ENCODE results near the gene EXOC3. TPM values are rescaled to one million over a fixed set of nuclear protein-coding genes. Genes with fewer than 3 reads are reported as not detected.
A peak's percentile ranks its signal among the peaks of the same experiment; 100 is the strongest.

EXOC3 gene
- total and polyA plus RNA-seq, 2 of the 4 experiments (the other 2 are of a cell fraction), result 35.1 to 47.5 TPM

DNA sequence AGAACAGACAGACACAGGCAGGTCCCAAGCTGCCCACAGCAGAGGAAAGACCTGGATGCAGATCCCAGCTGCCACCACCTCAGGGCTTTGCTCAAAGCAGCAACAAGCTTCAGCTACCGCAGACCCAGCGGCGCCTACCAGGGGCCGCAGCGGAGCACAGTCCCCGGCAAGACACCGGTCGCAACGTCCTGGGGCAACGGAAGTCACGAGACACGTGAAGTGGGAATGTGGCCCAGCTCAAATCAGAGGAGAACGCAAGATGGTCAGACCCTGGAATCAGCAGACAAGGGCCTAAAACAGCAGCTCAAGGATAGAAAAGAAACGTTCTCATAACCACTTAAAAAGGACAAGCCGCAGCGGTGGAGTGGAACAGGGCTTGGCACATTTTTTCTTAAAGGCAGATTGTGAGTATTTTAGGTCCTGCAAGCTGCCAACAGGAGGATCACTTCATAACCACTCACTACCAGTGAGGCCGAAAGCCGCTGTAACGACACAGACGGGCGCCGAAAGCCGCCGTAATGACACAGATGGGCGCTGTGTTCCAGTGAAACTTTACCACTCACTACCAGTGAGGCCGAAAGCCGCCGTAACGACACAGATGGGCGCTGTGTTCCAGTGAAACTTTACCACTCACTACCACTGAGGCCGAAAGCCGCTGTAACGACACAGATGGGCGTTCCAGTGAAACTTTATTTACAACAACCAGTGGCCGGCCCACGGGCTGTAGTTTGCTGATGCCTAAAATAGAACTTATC lies 59.5 kb downstream of the EXOC3 start:
- H2AK9ac ChIP-seq (replicated peaks; ENCODE audit: low read depth, low read length, poor library complexity), result no peak overlapping the region
- no peaks in the 10 kb centered on the region for H4K20me1 ChIP-seq (ENCODE audit: insufficient read depth, low read length)
- no peak for TF ChIP-seq RFX5 (IDR thresholded peaks at IDR 0.05; ENCODE audit: low read depth, low read length)
- TF ChIP-seq SMC3 (IDR thresholded peaks at IDR 0.05; ENCODE audit: low read depth, low read length), result no peak
- no peak for TF ChIP-seq RCOR1 (IDR thresholded peaks at IDR 0.05; ENCODE audit: insufficient replicate concordance, low read length)
- TF ChIP-seq CEBPB (IDR thresholded peaks at IDR 0.05; ENCODE audit: low read depth, low read length), result no peak
- TF ChIP-seq, protein P1, sequence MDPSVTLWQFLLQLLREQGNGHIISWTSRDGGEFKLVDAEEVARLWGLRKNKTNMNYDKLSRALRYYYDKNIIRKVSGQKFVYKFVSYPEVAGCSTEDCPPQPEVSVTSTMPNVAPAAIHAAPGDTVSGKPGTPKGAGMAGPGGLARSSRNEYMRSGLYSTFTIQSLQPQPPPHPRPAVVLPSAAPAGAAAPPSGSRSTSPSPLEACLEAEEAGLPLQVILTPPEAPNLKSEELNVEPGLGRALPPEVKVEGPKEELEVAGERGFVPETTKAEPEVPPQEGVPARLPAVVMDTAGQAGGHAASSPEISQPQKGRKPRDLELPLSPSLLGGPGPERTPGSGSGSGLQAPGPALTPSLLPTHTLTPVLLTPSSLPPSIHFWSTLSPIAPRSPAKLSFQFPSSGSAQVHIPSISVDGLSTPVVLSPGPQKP (IDR thresholded peaks at IDR 0.05; ENCODE audit: borderline replicate concordance, low read depth, low read length), result no peak
- TF ChIP-seq CHD1 (IDR thresholded peaks at IDR 0.05; ENCODE audit: low read depth, low read length), result no peak
- TF ChIP-seq MAFK (IDR thresholded peaks at IDR 0.05; ENCODE audit: low read depth, low read length), result no peak
- no peak for TF ChIP-seq FOS (IDR thresholded peaks at IDR 0.05; ENCODE audit: low read depth, low read length)
- no peaks in the 10 kb centered on the region for H3K36me3 ChIP-seq (ENCODE audit: control insufficient read depth, insufficient read depth, low read length)
- no peak overlapping the region for H2AK5ac ChIP-seq (ENCODE audit: low read depth, low read length)
- H3K56ac ChIP-seq (ENCODE audit: extremely low read depth, insufficient read depth, low read length), result no peak overlapping the region
- intact Hi-C loops (cut with micrococcal nuclease) (no loop called here), dilution Hi-C loops (cut with HindIII; ENCODE audit: low sequenced_read_pairs, unreplicated experiment) (no loop called here), in situ Hi-C loops (cut with MboI; ENCODE audit: low sequenced_read_pairs) (no loop called here)
- no peak overlapping the region for H3K14ac ChIP-seq (replicated peaks; ENCODE audit: low read depth, low read length)
- H2BK120ac ChIP-seq (ENCODE audit: low read depth, low read length), result no peak overlapping the region
- no peak overlapping the region for H3K18ac ChIP-seq (ENCODE audit: low read depth, low read length)
- ATAC-seq (ENCODE audit: low read depth) (no peak), DNase-seq (no peak)
- no peaks in the 10 kb centered on the region for H3K79me1 ChIP-seq (ENCODE audit: low read depth in 1 of 2, low read length in 2 of 2)
- no peak overlapping the region for H4K8ac ChIP-seq (ENCODE audit: low read depth in 2 of 2, low read length in 2 of 2)
- H3K23ac ChIP-seq (ENCODE audit: low read depth, low read length), result no peak overlapping the region; the same call in 1 of the 2 replicates
- ChIA-PET POLR2A (ENCODE audit: unreplicated experiment) (no interaction called here), CTCF (no interaction called here)
- H2BK5ac ChIP-seq (ENCODE audit: low read depth, low read length, poor library complexity, severe bottlenecking), result no peak overlapping the region
- no peaks in the 10 kb centered on the region for H3K9me1 ChIP-seq (ENCODE audit: insufficient read depth, low read length)
- H3K27me3 ChIP-seq (ENCODE audit: control insufficient read depth, insufficient read depth, low read length), result peaks cover 41% of the 10 kb centered on the region
- no peak overlapping the region for H3K27ac ChIP-seq (ENCODE audit: insufficient read depth, low read length)
- no peaks in the 10 kb centered on the region for H3K4me1 ChIP-seq (ENCODE audit: control insufficient read depth, insufficient read depth, low read length)
- no peak overlapping the region for H2BK15ac ChIP-seq (ENCODE audit: low read depth, low read length)
- H2AFZ ChIP-seq (replicated peaks; ENCODE audit: low read length, poor library complexity), result peak overlapping the region; percentile 56
- 67% methylated on average over 19 of the region's 36 CpGs; no CpG with 5 or more reads in 1 of the 2 experiments for WGBS, 2 experiments (ENCODE audit: extremely low coverage in 2 of 2, insufficient read length in 1 of 2)
- no peak overlapping the region for H3K4me3 ChIP-seq (ENCODE audit: insufficient read depth, low read depth, low read length)
- H4K91ac ChIP-seq (ENCODE audit: insufficient read depth, low read depth, low read length), result no peak overlapping the region
- no peaks in the 10 kb centered on the region; the same call in 1 of the 2 replicates for H3K9me3 ChIP-seq (ENCODE audit: control insufficient read depth, insufficient read depth, low read length)
- no peak overlapping the region for H3K9ac ChIP-seq (ENCODE audit: low read depth, low read length)
- BruUV-seq (replicated peaks), result no TSS peak
- no peak overlapping the region for H3K4me2 ChIP-seq (ENCODE audit: low read depth, low read length)
- no peak overlapping the region for H2BK20ac ChIP-seq (ENCODE audit: low read depth, low read length)
- no peak overlapping the region for H3K4ac ChIP-seq (ENCODE audit: low read depth, low read length)
- no peak overlapping the region for H4K5ac ChIP-seq (ENCODE audit: low read depth, low read length)
